Retina (tissue), 1 donor: Measurements from ENCODE around the gene CUTA.

ENCODE experiments used
- DNase-seq: peaks from one replicate; pipeline ENCODE4 v3.0.0-alpha.2; 2016

CUTA gene, protein sequence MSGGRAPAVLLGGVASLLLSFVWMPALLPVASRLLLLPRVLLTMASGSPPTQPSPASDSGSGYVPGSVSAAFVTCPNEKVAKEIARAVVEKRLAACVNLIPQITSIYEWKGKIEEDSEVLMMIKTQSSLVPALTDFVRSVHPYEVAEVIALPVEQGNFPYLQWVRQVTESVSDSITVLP

DNA sequence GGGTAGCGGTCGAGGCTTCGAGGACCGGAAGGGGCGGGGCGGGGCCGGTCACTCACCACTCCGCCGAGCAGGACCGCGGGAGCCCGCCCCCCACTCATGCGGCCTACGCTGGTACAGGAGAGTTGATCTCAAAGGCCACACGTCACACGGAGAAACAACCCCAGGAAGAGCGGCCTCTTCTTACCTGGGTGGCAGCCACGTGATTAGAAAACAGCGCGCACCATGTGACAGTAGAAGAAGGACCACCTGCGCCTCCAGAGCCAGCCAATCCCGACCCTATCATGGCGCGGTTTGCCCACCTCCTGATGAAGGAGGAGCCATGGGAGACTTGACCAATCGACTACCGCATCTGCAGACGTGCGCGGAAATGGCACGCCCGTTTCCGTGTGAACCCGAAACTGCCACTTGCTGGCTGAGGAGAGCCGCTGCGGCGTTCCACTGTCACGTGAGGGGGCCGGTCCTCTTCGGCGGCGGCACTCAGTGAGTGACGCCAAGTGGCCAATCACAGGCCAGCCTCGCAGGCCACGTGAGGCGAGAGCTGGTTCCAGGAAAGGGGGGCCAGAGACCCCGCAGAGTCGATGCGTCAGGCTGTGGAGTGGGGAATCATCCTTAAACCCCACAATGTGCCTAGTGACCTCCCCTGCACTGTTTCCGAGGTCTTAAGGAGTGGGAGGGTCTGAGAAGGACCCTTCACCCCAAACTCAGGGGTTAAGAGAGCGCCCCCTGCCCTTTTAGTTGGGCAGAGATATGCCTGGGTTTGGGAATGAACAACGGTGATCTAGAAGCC, at the start of gene CUTA:
Gene CUTA (minus strand): TSS at position 205 of the 787 bp plus-strand sequence. CDS start 107 bp downstream, at position 98.
- DNase-seq = peak; percentile 98

DNA sequence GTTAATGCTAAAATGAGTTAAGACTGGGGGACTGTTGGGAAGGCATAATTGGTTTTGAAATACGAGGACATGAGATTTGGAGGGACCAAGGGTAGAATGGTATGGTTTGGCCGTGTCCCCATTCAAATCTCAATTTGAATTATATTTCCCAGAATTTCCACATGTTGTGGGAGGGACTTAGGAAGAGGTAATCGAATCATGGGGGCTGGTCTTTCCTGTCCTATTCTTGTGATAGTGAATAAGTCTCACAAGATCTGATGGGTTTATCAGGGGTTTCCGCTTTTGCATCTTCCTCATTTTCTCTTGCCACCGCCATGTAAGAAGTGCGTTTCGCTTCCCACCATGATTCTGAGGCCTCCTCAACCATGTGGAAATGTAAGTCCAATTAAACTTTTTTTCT, 49.2 kb upstream of the CUTA start:
- DNase-seq = no peak

DNA sequence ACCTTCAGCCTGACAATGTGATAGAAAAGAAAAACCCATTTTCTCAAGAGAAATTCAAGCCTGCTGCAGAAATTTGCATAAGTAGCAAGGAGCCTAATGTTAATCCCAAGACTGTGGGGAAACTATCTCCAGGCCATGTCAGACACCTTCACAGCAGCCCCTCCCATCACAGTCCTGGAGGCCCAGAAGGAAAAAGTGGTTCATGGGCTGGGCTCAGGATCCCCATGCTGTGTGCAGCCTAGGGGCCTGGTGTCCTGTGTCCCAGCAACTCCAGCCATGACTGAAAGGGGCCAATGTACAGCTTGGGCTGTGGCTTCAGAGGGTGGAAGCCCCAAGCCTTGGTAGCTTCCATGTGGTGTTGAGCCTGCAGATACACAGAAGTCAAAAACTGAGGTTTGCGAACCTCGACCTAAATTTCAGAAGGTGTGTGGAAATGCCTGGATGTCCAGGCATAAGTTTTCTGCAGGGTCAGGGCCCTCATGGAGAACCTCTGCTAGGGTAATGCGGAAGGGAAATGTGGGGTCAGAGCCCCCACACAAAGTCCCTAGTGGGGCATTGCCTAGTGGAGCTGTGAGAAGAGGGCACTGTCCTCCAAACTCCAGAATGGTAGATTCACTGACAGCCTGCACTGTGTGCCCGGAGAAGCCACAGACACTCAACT, 48.3 kb upstream of the CUTA start:
- no peak for DNase-seq

DNA sequence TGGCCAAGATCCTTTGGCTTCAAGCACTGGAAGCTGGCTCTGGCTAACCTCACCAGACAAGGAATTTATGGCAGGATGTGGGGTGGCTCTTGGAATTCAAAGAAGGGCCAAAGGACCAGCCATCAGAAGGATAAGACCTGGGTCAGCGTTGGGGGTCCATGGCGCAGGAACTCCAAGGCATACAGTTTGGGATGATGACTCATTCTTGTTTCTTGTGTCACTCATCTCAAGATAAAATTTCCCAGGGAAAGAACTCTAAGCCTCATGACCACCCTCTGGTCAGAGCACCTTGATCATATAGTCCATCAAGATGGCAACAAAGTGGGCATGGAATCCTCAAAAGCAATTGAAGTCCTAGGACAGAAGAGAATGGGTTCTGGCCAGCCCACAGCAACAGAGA, 41.3 kb upstream of the CUTA start:
- DNase-seq = no peak

DNA sequence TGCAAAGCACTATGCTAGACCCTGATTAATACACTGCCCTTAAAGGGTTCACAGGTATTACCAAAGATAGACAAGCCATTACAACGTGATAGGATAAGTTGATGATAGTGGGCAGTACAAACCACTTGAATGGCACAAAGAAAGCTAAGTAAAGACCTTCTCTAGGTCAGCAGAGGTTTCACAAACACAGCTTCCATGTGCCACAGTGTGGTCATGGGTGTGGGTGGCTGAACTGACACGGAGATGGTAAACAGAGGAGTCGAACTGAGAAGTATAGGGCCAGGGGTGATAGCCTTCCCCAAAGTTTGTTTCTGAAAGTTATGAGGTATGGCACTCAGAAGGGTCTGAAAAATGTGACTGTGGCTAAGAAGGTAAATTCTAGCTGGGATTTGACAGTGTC, 40.8 kb upstream of the CUTA start:
- no peak for DNase-seq

DNA sequence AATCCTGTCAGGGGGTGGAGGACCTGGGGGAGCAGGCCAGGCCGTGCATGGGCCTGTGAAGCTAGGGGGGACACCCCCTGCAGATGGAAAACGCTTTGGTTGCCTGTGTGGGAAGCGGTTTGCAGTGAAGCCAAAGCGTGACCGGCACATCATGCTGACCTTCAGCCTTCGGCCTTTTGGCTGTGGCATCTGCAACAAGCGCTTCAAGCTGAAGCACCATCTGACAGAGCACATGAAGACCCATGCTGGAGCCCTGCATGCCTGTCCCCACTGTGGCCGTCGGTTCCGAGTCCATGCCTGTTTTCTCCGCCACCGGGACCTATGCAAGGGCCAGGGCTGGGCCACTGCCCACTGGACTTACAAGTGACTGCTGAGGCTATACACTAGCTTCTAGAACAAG, 38.2 kb upstream of the CUTA start:
- DNase-seq = no peak

DNA sequence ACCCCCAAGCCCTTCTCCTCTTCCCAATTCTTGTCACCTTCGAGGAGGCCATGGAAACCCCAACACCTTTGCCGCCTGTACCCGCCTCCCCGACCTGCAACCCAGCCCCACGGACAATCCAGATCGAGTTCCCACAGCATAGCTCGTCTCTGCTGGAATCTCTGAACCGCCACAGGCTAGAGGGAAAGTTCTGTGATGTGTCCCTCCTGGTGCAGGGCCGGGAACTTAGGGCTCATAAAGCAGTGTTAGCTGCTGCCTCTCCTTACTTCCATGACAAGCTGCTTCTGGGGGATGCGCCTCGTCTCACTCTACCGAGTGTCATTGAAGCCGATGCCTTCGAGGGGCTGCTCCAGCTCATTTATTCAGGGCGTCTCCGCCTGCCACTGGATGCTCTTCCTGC, 37.1 kb upstream of the CUTA start:
- no peak for DNase-seq

DNA sequence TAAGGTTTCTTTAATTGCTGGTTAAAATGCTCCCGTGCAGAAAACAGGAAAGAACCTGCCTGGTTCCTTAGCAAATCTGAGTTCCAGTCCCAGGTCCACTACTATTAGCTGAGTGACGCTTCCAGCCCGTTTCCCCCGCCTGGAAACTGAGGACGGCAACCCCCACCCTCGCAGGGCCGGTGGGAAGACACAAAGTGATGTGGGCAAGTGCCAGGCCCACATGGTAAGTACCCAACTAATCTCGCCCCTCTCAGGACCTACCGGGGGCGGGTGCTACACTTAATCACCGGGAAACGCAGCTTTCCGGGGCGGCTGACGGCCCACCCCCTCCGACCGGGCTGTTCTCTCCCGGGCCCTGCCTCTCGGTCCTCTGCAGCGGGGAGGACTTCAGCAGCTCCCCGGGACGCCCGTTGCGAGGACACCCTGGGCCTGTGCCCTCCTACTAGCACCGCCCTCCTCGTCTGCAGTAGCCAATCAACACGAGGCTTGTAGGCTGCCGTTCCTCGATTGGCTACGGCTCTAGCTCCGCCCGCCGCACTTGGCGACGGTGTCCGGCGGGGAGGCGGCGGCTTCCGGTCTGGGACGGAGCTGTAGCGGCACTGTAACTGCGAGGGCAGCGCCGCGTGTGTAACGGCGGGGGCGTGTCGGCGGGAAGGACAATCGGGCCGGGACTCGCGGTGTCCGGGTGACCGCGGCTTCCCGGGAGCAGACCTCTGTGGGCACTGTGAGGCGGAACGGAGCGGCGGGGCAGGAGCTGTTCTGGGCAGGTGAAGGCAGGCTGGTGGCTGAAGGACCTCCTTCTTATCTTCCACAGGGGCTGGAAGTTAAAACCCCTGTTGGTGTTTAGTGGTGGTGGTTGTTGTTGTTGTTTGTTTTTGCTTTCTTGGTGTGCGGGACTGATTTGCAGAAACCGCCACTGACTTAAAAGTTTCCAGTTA, 36.4 kb upstream of the CUTA start, which contains the start of gene ZBTB9:
Gene ZBTB9 (plus strand): TSS at position 568 of the 938 bp plus-strand sequence. CDS start 525 bp downstream, outside the sequence.
- peak; percentile 96 for DNase-seq

DNA sequence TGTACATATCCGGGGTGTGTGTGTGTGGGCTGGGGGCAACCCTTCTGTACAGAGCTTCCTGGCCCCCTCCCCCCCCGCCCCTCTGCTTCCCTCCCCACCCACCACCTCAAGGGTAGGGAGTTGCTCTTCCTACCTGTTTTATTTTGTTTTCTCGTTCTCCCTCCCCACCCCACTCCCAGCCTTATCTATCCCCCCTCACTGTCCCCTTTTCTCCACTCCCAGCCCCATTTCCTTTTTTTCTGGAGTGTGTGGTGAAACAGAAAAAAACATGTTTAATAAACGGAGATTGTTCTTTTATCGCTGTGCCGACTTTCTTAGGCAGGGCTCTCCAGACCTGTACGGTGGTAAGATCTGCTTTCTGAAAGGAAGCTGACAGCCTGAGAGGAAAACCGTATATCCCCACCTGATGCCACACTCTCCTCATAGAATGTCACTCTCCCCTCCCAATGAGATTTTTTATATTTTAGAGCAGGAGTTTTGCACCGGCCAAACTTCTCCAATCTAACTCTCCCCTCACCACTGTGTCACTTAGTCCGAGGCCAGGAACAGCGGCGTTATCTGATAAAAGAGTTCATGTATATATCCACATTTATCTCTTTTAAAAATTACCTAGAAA, 35.6 kb upstream of the CUTA start:
- no peak for DNase-seq

DNA sequence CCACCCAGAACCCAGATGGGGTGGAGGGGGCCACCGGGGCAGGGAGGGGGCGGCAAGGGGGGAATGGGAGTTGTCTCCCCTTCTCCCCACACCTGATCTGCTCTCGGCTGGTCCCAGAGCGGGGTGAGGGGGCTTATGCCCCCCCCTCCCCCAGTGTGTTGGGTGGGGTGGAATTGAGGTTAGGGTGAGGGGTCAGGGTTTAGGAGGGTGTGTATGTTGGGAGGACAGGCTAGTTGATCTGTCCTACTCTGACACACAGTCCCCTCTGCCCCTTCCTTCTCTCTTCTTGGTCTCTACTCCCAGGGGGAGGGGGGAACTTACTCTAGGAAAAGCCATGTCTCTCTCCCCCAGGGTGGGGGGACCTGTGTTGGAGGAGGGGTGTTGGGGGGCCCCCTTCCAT, 34.6 kb upstream of the CUTA start:
- DNase-seq = no peak

DNA sequence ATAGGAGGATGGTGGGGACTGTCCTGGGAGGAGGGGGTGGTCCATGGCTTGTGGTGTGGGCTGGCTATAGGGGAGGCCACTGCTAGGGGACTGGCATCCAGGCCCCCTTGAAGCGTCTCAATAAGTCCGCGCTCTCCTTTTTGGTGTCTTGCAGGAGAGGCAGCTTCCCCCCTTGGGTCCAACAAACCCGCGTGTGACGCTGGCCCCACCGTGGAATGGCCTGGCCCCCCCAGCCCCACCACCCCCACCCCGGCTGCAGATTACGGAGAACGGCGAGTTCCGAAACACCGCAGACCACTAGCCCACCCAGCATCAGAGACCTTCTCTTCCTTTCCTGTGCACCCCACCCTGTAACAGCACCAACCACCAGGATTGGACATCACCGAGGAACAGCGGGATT, 33.7 kb upstream of the CUTA start:
- DNase-seq = no peak

DNA sequence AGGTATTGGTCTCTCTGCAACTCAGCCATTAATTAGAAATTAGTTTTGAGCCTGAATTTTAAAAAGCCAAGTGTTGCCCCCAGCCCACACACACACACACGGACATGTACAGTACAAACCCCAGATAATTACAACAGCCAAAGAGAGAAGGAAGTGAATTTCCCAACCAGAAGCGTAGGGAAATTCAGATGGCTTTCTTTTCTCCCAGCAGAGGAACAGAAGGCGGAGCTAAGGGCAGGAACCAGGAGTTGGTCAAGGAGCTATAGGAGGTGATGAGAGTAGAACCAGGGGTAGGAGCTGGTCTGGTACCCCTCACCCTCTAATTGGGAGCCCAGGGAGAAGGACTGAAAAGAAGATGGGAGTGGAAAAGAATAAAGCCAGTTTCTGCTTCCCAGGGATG, 32.5 kb upstream of the CUTA start:
- no peak for DNase-seq

DNA sequence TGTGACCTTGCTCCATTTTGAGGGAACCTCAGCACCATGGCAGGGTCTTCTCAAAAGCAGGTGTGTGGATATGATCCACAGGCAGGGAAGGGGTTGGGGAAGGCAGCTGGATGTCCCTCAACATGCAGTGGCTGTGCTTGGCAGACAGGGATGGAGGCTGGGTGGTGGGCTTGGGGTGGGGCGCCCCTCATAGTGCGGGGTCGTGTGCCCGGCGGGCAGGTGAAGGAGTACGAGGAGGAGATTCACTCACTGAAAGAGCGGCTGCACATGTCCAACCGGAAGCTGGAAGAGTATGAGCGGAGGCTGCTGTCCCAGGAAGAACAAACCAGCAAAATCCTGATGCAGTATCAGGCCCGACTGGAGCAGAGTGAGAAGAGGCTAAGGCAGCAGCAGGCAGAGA, 28.4 kb upstream of the CUTA start:
- no peak for DNase-seq

DNA sequence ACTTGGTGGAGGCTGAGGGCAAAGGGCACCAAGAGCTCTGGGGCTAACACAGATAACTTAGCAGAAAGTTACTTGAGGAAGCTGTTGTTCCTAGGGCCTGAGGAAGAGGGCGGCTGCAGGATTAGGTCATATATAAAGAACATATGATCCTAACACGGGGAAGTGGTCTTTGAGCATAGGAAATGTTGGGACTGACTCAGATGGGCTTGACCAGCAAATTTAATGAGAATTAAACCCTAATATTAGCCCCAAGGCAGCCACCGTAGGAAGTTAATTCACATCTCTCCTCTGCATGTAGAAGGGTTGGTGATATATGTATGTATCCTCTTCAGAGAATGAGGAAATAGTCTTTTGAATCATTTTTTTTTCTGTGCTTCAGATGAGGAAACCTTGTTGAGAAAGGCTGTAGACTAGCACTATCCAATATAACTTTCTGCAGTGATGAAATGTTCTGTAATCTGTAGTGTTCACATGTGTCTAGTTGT, 27.3 kb upstream of the CUTA start:
- no peak for DNase-seq

DNA sequence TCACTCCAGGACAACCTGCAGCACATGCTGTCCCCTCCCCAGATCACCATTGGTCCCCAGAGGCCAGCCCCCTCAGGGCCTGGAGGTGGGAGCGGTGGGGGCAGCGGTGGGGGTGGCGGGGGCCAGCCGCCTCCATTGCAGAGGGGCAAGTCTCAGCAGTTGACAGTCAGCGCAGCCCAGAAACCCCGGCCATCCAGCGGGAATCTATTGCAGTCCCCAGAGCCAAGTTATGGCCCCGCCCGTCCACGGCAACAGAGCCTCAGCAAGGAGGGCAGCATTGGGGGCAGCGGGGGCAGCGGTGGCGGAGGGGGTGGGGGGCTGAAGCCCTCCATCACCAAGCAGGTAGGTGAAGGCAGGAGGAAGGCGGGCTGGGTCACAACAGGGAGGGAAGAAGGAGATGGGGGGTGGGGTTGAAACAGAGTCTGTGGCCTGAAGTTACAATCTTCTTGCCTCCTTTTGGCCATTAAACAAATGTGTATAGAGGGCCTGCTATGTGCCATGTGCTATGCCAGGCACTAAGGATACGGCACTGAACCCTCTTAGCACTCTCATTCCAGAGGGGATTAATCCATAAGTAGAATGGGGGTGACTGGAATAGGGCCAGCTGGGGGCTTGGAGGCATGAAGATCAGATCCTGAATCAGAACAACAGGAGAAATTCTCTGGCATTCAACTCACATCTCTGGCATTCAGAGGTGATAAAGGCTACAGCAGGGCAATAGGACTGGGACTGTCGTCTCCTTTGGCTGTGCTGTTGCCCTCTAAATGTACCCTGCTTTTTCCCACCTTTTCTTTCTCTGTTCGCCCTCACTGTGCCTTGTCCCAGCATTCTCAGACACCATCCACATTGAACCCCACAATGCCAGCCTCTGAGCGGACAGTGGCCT, 26.0 kb upstream of the CUTA start:
- no peak for DNase-seq

DNA sequence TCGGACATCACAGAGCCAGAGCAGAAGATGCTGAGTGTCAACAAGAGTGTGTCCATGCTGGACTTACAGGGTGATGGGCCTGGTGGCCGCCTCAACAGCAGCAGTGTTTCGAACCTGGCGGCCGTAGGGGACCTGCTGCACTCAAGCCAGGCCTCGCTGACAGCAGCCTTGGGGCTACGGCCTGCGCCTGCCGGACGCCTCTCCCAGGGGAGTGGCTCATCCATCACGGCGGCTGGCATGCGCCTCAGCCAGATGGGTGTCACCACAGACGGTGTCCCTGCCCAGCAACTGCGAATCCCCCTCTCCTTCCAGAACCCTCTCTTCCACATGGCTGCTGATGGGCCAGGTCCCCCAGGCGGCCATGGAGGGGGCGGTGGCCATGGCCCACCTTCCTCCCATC, 25.1 kb upstream of the CUTA start:
- no peak for DNase-seq

DNA sequence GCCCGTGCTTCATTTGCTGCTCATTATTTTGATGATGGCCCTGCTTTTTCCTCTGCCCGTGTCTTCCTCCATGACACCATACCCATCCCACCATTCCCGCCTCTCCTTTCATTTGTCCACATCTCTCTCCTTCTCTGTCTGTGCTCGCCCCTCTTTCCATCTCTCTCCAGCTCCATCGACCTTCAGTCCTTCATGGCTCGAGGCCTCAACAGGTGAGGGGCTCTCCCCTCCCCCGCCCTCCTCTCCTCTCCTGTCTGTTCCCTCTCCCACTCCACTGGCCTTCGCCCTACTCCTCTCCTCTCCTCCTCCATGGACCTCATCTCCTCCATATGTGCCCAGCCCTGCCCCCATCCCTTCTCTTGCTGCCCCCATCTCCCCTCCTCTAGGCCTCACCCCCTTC, 24.4 kb upstream of the CUTA start:
- no peak for DNase-seq

DNA sequence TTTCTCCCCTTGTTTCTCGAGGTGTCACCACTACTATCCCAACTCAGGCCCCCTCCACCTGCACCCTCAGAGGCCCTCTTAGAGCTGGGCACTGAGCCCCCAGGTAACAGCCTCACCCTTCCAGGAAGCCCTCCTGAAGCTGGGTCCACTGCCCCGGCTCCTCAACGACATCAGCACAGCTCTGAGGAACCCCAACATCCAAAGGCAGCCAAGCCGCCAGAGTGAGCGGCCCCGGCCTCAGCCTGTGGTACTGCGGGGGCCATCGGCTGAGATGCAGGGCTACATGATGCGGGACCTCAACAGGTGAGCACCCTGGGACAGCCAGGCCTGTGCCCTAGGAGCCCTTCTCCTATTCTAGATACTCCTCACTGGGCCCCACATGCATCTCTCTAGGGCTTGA, 23.6 kb upstream of the CUTA start:
- DNase-seq = no peak

DNA sequence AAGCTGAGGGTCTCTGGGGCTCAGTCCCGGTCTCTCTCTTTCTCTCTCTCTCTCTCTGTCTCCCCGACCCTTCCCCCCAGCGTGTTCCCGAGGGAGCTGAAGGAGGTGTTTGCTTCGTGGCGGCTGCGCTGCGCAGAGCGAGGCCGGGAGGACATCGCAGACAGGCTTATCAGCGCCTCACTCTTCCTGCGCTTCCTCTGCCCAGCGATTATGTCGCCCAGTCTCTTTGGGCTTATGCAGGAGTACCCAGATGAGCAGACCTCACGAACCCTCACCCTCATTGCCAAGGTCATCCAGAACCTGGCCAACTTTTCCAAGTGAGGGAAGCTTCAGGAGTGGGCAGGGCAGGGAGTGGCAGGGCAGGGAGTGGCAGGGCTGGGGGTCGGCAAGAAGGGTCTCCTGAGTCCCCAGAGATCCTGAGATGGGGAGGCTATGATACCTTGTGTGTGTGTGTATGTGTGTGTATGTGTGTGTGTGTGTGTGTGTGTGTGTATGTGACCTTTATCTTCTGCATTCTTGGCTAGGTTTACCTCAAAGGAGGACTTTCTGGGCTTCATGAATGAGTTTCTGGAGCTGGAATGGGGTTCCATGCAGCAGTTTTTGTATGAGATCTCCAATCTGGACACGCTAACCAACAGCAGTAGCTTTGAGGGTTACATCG, 22.9 kb upstream of the CUTA start:
- no peak for DNase-seq

DNA sequence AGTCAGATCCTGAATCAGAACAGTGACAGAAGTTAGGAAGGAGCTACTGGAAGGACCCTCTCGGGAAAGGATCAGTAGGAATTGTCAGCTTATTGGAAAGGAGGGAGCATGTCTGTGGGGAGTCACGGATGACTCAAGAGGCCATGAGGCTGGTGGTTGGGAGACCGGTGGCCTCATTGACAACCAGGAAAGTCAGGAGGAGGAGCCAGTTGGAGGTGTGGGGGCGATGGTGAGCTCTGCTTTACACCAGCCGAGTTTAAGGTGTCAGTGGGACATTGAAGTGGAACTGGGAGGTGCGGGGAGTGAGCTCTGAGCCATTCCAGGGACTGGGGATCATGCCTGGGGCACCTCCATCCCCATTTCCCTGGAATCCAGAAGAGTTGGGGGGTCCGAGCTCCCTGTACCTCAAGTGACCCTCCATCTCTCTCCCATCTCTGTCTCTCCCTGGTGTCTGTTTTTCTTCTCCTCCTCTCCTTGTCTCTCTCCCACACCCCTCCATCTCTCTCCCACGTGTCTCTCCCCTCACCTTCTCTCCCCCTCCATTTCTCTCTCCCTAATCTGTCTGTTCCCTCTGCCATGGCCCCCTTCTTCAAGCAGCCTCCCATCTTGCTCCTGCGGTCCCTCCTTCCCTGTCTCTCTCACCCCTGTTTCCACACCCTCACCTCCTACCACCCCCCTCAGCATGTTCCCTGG, 22.2 kb upstream of the CUTA start:
- DNase-seq = no peak
